HG02943 (cell line): ENCODE results near the gene PTPN4.

Experiments
- ATAC-seq: cut with Tn5 transposase; IDR thresholded peaks from one replicate; pipeline ENCODE4 v1.9.1; 2021; ENCODE audit warnings: mild to moderate bottlenecking, low read depth, moderate library complexity; ENCODE audit not compliant: unreplicated experiment

PTPN4 gene

DNA sequence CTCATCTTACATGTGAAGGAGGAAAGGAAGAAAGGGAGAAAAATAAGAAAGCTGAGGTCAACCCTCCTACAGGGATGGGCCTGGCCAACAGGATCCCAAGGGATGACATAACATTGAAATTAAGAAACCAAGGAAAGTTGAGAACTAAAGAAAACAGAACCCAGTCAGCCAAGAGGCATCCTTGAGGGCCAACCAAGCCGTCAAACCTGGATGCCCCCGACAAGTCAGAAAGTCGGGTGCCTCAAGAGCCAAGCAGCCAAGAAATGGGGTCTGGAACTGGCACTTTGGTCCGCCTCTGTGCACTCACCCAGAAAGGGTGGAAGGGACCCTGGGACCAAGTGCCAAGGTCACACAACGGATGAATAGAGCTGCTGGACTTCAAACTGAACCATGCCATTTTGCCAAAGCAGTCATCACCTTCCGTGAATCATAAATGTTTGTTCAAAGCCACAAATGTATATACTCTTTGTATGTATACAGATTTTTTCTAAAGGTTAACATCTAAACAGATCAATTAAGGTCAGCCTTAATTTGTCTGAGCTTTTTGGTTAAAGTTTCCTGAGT, 27.0 kb upstream of the PTPN4 start:
- ATAC-seq, result no peak

DNA sequence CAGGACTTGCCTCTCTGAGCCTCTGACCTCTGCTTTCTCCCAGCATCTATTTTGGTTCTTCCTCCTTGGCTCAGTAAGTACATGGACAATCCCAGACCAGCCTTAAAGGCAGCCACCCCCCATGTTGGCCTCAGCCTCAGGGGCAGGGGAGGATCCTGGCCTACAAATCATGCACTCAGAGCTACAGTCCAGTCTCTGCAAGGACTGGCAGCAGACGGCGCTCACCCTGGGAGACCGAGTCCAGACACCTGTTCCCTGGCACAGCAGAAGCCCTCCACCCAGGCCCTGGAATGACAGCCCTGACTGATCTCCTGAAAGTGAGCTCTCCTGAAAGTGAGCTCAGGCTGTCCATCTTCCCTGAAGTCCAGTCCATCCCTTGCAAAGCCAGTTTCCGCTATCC, 25.7 kb upstream of the PTPN4 start:
- no peak for ATAC-seq

DNA sequence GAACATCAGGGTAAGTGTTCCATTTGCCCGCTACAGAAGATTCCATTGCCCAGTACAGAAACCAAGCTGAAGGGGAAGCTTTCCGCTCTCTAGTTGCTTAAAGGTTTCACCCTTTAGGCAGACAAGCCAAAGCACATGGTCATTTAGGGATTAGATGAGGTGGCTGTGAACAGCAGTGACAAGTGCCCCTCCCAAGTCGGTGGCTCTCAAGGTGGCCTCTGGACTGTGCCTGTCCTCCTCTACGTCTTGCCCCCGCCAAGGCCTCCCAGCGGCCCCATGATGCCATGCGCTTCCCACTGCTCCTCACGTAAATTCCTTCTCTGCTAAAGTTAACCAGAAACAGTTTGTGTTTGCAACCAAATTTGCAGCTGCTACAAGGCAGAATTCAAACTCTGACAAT, 24.2 kb upstream of the PTPN4 start:
- no peak for ATAC-seq

DNA sequence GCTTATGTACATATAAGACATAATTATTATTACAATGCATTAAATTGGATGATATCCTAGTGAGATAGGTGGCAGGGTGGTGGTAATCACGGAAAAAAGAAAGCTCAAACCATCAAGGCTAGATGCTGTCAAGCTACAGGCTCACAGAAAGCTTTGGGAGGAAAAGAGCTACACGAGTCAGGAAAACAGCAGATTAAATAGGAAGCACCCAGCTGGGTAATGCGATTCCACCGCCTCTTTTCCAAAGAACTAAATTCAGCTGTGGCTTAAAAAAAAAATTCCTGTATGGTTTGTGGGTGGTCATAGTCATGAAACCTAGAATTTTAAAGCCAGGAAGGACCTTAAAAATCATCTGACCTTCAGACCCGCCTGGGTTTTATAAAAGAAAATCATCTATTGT, 23.7 kb upstream of the PTPN4 start:
- ATAC-seq, result no peak

DNA sequence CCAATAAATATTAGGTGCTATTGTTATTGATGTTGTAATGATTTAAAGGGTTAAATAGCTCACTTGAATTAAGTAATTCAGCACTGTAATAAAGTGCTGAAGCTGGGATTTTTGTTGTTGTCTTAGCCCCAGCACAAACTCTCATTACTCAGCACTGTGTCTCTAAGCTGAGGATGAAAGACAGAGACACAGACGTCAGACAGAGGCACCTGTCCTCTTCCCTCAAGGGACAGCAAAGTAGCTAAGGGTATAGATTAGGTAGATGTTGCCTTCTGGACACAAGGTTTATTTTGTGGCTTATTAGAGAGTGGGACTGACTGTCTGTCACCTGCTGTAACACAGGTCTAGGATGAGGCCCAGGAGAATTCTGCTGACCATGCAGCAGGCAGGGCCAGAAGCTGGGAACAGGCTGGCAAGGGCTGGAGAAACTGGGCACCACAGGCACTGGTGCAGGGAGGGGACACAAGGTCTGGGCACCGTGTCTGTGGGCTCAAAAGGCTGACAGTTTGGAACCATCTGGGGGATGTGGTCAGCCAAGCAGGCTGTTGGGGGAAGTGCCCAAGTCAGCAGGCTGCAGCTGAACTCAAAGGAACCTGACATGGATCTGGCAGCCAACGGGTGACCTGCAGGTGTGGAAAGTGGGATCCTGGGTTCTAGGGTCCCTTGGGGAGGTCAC, 20.0 kb upstream of the PTPN4 start:
- no peak for ATAC-seq

DNA sequence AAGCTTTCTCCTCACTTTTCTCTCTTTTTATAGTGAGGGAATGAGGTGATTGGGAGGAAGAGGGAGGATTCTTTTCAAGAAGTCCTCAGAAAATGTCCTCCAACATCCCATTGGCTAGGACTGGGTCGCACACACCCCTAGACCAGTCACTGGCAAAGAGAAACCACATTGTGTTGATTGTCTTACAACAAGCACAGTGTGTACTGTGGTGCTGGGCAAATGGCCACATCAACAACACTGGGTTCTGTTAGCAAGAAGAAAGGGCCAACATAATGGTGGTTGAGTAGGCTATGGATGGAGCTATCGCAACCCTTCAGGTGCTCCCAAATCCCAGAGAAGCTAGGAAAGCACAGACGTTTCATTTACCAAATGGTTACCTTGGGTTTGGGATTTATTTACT, 18.7 kb upstream of the PTPN4 start:
- ATAC-seq, result no peak

DNA sequence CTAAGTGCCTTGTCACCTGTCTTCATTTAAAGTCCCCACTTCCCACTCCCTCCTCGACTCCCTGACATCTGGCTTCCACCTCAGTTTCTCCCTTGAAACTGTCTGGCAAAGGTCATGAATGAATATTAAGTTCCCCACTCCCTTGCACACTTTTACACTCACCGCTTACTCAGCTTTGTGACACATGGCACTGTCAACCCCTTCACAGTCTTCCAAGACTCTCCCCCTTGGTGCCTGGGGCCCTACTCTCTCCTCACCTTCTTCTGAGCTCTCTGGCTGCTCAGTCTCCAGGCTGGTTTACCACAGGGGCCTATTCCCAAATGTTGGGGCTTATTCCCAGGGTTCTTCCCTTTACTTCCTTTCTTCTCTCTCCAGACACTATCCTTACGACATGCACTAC, 17.9 kb upstream of the PTPN4 start:
- ATAC-seq, result no peak

DNA sequence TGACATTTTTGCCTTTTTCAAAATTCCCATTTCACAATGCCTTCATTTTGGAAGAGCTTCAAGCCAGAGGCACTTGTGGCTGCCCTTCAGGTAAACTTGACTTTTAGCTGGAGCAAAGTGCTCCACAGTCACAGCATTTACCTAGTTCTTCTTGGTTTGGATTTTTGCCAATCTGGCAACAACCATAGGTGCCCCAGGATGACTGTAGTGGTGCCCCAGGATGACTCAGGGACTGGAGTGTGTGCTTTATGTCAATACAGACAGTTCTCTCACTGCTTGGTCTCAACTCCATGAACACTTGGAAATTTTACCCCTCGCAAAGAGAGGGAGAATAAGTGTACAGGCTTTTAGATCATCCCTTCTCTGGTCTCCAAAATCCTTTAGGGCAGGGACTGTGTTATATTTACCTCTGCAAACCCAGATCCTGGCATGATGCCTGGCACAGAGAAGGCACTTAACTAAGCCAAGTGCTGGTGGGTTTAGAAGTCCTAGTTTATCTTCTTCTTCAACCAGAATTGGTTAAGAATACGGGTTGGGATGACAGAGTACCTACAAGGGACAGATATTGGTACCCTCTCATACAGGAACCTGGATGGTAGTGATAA, 15.3 kb upstream of the PTPN4 start:
- no peak for ATAC-seq

DNA sequence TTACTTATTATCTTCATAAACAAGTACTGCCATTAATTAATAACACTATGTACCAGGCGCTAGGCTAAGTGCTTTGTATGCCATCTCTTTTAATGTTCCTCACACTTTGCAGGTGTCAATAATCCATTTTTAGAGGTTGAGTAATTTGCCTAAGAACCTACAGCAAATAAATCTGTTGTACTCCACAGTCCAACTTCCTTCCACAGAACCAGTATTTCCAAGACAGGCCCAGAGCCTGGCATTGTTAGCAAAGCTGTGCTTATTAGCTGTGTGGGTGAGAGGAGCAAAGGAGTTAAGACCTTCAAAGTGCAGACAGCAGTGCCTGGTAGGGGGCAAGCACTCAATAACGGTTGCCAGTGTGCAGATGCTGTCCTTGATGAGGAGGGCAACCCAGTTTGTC, 14.2 kb upstream of the PTPN4 start:
- ATAC-seq, result no peak

DNA sequence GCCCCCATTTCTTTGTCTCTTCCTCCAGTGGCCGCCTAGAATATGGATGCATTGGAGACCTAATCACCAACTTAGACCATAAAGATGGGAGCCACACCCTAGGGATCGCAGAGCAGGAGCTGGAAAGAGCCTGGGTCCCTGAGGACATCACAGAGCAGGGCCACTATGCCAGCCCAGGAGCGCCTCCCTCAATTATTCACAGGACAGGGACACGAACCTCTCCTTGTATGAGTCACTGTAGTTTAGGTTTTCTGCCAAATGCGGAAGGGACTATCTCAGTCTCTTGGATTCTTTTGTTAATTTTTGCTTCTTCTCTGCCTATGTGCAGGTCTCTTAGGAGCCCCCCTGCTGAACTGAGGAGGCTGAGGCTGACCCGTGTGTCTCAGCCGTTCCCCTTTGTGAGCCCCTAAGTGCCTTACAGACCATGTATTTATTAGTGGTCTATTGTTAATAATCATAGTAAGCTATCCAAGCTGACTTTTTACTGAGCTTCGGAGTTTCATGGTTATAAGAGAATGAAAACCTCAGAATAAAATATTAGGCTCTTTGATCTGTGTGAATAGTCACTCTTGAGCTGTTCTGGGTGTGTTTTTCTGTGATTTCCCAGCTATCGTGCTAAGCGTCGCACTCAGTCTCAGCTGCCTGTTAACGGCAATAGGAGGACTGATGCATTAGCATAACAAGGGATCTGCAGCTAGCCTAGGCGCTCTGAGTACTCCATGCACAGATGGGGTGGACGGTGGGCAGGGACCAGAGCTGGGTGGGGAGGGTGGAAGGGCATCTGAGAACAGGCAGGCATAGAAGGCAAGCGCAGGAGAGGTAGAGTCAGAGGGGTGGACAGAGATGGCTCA, 12.7 kb upstream of the PTPN4 start:
- ATAC-seq, result no peak

DNA sequence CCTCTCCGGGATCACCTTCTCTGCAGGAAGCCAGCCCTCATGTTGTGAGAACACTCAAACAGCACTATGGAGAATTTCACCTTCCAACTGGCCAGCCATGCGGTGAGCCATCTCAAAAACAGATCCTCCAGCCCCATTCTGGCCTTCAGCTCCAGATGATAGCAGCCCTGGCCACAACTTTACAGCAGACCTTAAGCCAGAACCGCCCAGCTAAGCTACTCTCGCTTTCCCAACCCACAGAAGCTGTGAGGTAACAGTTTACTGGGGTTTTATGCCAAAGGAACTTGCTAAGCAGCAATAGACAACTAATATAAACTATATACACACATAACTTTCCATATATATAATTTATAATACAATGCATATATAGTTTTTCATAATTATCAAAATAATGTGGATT, 11.6 kb upstream of the PTPN4 start:
- ATAC-seq, result no peak

DNA sequence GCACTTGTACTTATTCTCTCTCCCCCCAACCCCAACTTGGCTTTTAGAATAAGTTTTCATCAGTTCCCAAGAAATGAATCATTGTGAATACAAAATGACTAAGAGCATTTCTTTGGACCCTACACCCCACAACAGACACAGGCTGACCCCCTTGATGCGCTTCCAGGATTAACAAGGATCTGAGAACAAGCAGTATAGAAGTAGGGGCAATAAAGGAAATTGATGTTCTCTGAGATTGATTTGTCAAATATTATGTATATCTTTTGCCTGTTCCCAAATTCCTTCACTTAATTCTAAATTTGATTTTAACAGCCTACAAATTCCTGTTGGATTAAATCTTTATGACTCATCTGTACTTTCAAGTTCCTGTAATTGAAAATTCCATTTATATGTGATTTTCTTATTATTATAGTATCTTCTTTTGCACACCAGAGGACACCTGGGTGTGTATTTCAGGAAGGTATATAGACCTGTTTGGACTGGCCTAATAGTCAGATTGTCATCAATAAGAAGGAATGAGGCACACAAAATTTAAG, 10.2 kb upstream of the PTPN4 start:
- ATAC-seq, result no peak

DNA sequence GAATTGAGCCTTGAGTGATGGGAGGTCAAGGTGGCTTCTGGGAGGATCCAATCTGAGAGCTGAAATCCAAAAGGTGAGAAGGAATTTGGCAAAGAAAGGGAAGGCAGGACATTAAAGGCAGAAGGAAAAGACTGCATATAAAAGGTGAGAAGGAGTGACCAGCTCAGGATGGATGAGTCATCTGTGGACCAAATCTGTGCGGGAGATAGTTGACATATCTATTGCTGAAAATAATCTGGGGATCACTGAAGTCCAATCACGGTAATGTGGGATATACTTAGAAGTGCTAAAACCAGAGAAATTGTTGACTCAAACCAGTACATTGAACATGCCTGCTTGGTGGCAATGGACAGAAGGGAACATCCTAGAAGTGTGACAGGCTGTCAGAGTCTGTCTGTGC, 8.0 kb upstream of the PTPN4 start:
- ATAC-seq, result no peak

DNA sequence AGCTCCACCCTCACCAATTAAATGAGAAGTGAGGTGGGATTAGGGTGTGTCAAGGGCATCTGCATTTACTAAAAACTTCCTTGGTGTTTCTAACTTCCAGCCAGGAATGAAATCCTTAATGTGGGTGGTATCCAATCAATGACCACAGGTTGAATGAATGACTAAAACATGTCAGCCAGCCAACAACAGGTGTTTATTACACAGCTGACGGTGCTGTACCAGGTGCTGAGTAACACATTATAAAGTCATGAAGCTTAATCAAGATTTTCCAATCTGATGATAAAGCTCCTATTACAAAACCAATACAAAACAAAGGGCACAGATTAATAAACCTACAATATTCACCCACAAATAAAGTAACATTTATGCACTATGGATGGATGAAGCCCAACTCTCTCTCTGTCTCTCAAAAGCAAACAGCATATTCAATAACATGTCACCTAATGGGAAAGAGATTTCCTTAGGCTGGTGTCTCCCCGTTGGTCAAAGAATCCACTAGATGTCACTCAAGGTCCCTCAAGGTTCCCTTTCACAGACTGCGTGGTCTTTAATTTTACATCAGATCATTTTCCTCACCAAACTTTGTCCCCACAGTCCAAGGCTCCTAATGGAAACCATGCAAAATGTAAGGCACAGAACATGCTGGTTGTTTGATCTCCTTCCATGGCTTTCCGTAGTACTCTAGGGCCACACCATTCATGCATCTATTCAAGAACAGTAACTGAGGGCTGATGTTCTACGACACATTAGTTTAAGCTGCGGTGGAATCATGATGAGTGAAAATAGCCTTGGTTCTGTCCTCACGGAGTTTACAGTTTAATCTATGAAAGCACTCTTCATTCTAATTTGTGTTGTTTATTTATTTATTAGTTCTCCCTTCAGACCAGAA, 6.4 kb upstream of the PTPN4 start:
- ATAC-seq, result peak; percentile 67

DNA sequence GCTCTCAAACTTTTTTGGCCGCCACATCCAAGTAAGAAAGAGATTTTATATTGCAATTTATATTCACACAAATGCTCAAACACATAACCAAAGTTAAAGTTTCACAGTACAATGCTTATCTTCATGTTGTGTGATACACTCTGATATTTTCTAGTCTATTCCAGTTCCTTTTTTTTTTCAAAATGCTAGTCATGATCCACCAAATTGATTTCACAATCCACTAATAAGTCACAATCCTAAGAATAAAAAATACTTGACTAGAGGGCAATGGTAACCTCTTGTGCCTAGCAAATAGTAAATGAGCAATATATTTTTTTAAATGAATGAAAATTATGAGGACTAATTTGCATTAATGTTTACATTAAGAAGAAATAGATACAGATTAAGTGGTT, 5.8 kb upstream of the PTPN4 start:
- ATAC-seq, result no peak

DNA sequence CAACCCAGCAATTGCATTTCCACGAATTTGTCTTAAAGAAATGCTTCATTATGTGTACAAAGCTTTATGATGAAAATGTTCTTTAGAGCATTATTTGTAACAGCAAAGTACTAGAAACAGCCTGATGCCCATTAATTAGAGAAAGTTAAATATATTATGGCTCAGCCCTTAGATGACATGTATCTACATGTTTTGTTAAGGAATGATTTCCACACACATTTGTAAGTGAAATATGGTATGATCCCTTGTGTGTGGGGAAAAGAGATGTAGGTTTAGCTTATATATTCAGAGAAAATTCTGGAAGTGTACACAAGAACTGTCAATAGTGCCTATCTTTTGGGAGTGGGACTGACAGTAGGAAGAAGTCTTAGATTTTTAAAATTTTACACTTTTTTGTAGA, 3.8 kb upstream of the PTPN4 start:
- no peak for ATAC-seq

DNA sequence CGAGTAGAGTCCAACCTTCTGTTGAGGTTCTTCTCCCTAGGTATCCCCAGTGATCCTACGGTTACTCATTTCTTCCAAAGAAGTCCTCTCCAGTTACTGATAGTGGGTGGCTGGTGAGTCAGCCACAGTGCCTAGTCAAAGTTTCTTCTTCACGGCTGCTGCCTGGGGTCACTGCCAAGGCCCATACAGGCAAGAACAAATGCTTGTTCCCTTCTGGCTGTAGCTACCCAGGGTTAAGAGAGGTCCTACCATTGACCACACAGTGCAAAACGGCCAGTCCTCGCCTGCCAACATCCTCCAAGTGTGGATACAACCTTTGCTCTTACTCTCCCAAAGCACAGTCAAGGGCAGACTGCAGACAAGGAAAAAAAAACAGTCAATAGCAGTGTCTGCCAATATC, 2.9 kb upstream of the PTPN4 start:
- ATAC-seq, result no peak

DNA sequence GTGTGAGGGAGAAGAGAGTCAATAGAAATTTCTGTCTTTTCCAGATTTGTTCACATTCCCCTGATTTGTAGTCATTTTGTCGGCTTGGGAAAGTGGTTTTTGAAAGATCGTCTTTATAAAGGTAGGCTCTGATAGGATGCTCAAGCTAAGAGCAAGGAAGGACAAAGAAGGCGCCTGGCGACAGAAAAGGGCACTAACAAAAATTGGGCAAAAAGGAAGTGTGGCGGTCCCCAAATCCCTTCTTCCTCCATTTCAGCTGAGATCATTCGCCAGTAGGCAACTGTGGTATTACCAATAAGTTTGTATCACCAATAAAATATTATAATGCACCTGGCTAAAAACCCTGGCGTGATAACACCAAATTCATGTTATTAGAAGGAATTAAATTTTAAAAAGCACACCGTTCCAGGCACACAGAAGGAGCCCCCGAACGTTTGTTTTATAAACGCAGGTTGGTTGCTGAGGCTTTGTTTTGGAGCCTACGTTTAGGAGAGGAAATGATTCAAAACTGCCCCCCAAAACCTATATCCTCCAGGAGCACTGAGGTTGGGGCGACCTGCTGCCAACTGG, 756 bp upstream of the PTPN4 start:
- ATAC-seq, result no peak

DNA sequence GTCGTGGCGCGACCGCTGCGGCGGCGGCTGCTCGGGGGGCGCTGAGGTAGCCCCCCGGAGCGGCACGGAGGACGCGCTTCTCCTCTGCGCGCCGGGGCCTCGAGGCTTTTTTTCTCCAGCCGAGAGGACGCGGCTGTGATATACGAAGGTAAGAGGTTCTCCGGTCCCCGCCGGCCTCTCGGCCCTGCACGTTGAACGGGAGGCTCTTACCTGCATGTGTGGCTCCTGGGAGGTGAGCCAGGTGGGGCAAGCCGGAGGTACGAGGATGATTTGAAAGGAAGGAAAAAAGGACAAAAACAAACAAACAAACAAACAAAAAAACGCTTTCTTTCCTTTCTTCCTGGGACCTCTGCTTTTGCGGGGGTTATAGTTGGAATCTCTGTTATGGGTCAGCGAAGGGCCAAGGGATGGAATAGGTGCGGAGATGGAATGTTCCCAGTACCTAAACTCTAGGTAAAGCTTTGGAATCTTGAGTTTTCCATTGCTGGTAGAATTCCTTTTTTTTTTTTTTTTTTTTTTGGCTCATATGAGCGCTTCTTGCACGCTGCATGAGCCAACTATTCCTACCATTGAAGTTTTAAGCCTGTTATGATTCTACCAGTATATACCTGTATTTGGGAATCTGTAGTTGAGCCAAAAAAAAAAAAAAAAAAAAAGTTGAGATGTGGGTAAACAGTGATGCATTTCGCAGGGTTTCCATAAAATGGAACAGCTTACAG, 674 bp downstream of the PTPN4 start:
- peak; percentile 11 for ATAC-seq
